Measurements from ENCODE around the gene ABHD15.

GRCh38 chr17:29577001-29577370 lies 10.1 kb upstream of the ABHD15 start:
- TF ChIP-seq GATA3 (IDR thresholded peaks at IDR 0.05; ENCODE audit: low read depth, low read length): no peak
- no peak for TF ChIP-seq GATA2 (IDR thresholded peaks at IDR 0.05; ENCODE audit: low read depth, low read length)
